Sciatic nerve (tissue), 2 donors: ENCODE measurements around the gene PANK4. TPM values are rescaled to one million over a fixed set of nuclear protein-coding genes. Genes with fewer than 3 reads are reported as not detected.
"Not testable (repeated sequence)": the region's sequence is repeated elsewhere in the genome, so short reads cannot be mapped to it uniquely, and the experiment has no call there.

Experiments used
- ATAC-seq: fragments of 200-7000 bp; cut with Tn5 transposase; one replicate; pipeline ENCODE4 v1.9.1; 2020; ENCODE audit warnings: mild to moderate bottlenecking, moderate library complexity
- DNase-seq: peaks from one replicate; pipeline ENCODE4 v3.0.0-alpha.2; 2020; ENCODE audit warnings: low spot score
- intact Hi-C: fragments of 100-400 bp; cut with DNase I; formaldehyde crosslinking; loops from one replicate; pipeline ENCODE4 v1.14.2; 2022
- total RNA-seq: library from RNA; stranded (reverse); fragmentation: NEBNext Ultra II Directional; extraction: Animal tissue kit (Norgen Biotek cat#: 25700); gene quantifications from one replicate; pipeline ENCODE4 v1.2.1, GENCODE V29; 2021
- donor health status: DM: no; HTN: no; CAD: no.
- donor health status: DM: no; HTN: no; CAD: no.

Gene PANK4
- total RNA-seq = 32.3 TPM

GRCh38 chr1:2525920-2526823, at the start of gene PANK4:
Gene PANK4 (minus strand): TSS chr1:2526596. CDS start chr1:2526587, 9 bp downstream.
- ATAC-seq (peak; percentile 96), DNase-seq (peak; percentile 94)
- intact Hi-C loops = no loop called here

- DNase-seq = no peak
- intact Hi-C loops = no loop called here
- ATAC-seq = no peak
These were observed 48.0 kb upstream of the PANK4 start for GRCh38 chr1:2574350-2574749.

GRCh38 chr1:2573250-2573920, 47.0 kb upstream of the PANK4 start:
- intact Hi-C loops = no loop called here
- no peak for ATAC-seq
- no peak for DNase-seq

GRCh38 chr1:2571348-2571747, 45.0 kb upstream of the PANK4 start:
- no peak for ATAC-seq
- intact Hi-C loops = no loop called here
- no peak for DNase-seq

GRCh38 chr1:2570332-2570731, 43.9 kb upstream of the PANK4 start:
- ATAC-seq = no peak
- intact Hi-C loops = no loop called here
- no peak for DNase-seq

GRCh38 chr1:2569703-2570102, 43.3 kb upstream of the PANK4 start:
- intact Hi-C loops, DNase-seq, ATAC-seq: not testable (repeated sequence)

- intact Hi-C loops = no loop called here
- ATAC-seq (no peak), DNase-seq (no peak)
These were observed 42.7 kb upstream of the PANK4 start for GRCh38 chr1:2569060-2569459.

- ATAC-seq, intact Hi-C loops, DNase-seq: not testable (repeated sequence)
These were observed 41.9 kb upstream of the PANK4 start for GRCh38 chr1:2568187-2568816.

- intact Hi-C loops = no loop called here
- ATAC-seq = no peak
- no peak for DNase-seq
These were observed 40.8 kb upstream of the PANK4 start for GRCh38 chr1:2567083-2567679.

GRCh38 chr1:2566101-2567045, 40.0 kb upstream of the PANK4 start:
- DNase-seq = no peak
- ATAC-seq = no peak
- intact Hi-C loops = no loop called here

- intact Hi-C loops = no loop called here
- ATAC-seq (no peak), DNase-seq (no peak)
These were observed 38.5 kb upstream of the PANK4 start for GRCh38 chr1:2564815-2565374.

- no peak for DNase-seq
- no peak for ATAC-seq
- intact Hi-C loops = no loop called here
These were observed 37.8 kb upstream of the PANK4 start for GRCh38 chr1:2564006-2564814.

GRCh38 chr1:2563205-2563604, 36.8 kb upstream of the PANK4 start:
- no peak for ATAC-seq
- intact Hi-C loops = no loop called here
- peak; percentile 56 for DNase-seq

- DNase-seq (no peak), ATAC-seq (no peak)
- intact Hi-C loops = no loop called here
These were observed 35.8 kb upstream of the PANK4 start for GRCh38 chr1:2561898-2562895.

- DNase-seq (no peak), ATAC-seq (no peak)
- intact Hi-C loops = no loop called here
These were observed 35.0 kb upstream of the PANK4 start for GRCh38 chr1:2561446-2561845.
